Measurements from ENCODE around the gene MYEF2. TPM values are rescaled to one million over a fixed set of nuclear protein-coding genes. Genes with fewer than 3 reads are reported as not detected.

MYEF2 gene
- total RNA-seq: 9.1 and 15.6 TPM in 2 replicates
- polyA plus RNA-seq (2012): 15.8 TPM

GRCh38 chr15:48177766-48178647 lies at the start of gene MYEF2:
Gene MYEF2 (minus strand): TSS chr15:48178295. CDS start chr15:48178237, 58 bp downstream.
- DNase-seq (ENCODE audit: low read depth): peak; percentile 83

- no peak for DNase-seq (ENCODE audit: low read depth)
Observed at GRCh38 chr15:48225771-48226170, 47.7 kb upstream of the MYEF2 start.

GRCh38 chr15:48222627-48223026 lies 44.5 kb upstream of the MYEF2 start:
- DNase-seq (ENCODE audit: low read depth): no peak

- no peak for DNase-seq (ENCODE audit: low read depth)
Observed at GRCh38 chr15:48221885-48222284, 43.8 kb upstream of the MYEF2 start.

GRCh38 chr15:48221261-48221660 lies 43.2 kb upstream of the MYEF2 start:
- no peak for DNase-seq (ENCODE audit: low read depth)

- no peak for DNase-seq (ENCODE audit: low read depth)
Observed at GRCh38 chr15:48205981-48206380, 27.9 kb upstream of the MYEF2 start, which contains the start of gene SLC12A1. Gene SLC12A1 (plus strand): TSS chr15:48206302. CDS start chr15:48207720, 1,418 bp downstream.

GRCh38 chr15:48202068-48202467 lies 24.0 kb upstream of the MYEF2 start:
- no peak for DNase-seq (ENCODE audit: low read depth)

GRCh38 chr15:48191574-48192225 lies 13.6 kb upstream of the MYEF2 start, which contains the start of gene CTXN2:
Gene CTXN2 (plus strand): TSS chr15:48191665. CDS start chr15:48201301, 9,636 bp downstream.
- no peak for DNase-seq (ENCODE audit: low read depth)

- peak; percentile 87 for DNase-seq (ENCODE audit: low read depth)
Observed at GRCh38 chr15:48190932-48191573, 13.0 kb upstream of the MYEF2 start.

GRCh38 chr15:48186271-48186670 lies 8.2 kb upstream of the MYEF2 start:
- no peak for DNase-seq (ENCODE audit: low read depth)

- DNase-seq (ENCODE audit: low read depth): no peak
Observed at GRCh38 chr15:48185529-48185928, 7.4 kb upstream of the MYEF2 start.

- DNase-seq (ENCODE audit: low read depth): no peak
Observed at GRCh38 chr15:48182749-48183148, 4.7 kb upstream of the MYEF2 start.

GRCh38 chr15:48178648-48178931 lies 495 bp upstream of the MYEF2 start:
- DNase-seq (ENCODE audit: low read depth): no peak

GRCh38 chr15:48177383-48177765 lies 721 bp downstream of the MYEF2 start:
- peak; percentile 68 for DNase-seq (ENCODE audit: low read depth)

- DNase-seq (ENCODE audit: low read depth): no peak
Observed at GRCh38 chr15:48176957-48177356, 1.1 kb downstream of the MYEF2 start.

- no peak for DNase-seq (ENCODE audit: low read depth)
Observed at GRCh38 chr15:48176112-48176511, 2.0 kb downstream of the MYEF2 start.

GRCh38 chr15:48175126-48175525 lies 3.0 kb downstream of the MYEF2 start:
- no peak for DNase-seq (ENCODE audit: low read depth)

- DNase-seq (ENCODE audit: low read depth): no peak
Observed at GRCh38 chr15:48170981-48171380, 7.1 kb downstream of the MYEF2 start.

- DNase-seq (ENCODE audit: low read depth): no peak
Observed at GRCh38 chr15:48168616-48169015, 9.5 kb downstream of the MYEF2 start.

- DNase-seq (ENCODE audit: low read depth): no peak
Observed at GRCh38 chr15:48153526-48153925, 24.6 kb downstream of the MYEF2 start.

GRCh38 chr15:48149858-48150257 lies 28.2 kb downstream of the MYEF2 start:
- DNase-seq (ENCODE audit: low read depth): no peak

- no peak for DNase-seq (ENCODE audit: low read depth)
Observed at GRCh38 chr15:48147358-48147757, 30.7 kb downstream of the MYEF2 start.

Data from myocyte (in vitro differentiated cells).